Breast epithelium (tissue), 3 donors: ENCODE data around the gene GEMIN8.

Experiments
- CTCF ChIP-seq, 3 donors: fragments of 450-650 bp; IDR thresholded peaks; one replicate each; pipeline ENCODE4 v1.5.1; 2016 to 2017; ENCODE audit warnings: antibody characterized with exemption in 3 of 3, mild to moderate bottlenecking in 3 of 3, moderate library complexity in 3 of 3
- POLR2A ChIP-seq: fragments of 450-650 bp; IDR thresholded peaks from one replicate; pipeline ENCODE4 v1.6.1; 2016; ENCODE audit warnings: antibody characterized with exemption, mild to moderate bottlenecking, moderate library complexity
- POLR2AphosphoS5 ChIP-seq, 3 donors: sonication (generic); formaldehyde crosslinking; IDR thresholded peaks; one replicate each; pipeline ENCODE4 v1.6.1; 2017; ENCODE audit warnings: antibody characterized with exemption in 3 of 3

DNA sequence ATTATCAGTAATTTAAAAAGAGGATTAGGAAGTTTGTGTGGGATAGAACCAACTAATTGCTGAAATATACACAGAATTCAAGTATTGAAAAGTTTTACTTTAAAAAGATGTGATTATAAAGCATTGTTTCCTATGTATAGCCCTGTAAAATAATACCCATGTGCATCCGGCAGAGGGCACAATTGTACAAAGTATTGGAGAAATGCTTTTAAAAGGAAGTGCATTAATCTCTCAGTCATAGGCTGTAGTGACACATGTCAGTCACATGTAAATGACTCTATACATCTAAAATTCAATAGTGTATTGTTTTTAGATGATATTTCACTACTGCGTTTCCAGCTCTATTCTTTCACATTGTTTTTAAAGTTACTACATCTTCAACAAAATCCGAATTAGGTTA lies 9.7 kb upstream of the GEMIN8 start:
- TF ChIP-seq CTCF (IDR thresholded peaks at IDR 0.05): peak; percentile 30 to 72 (median 49)
- TF ChIP-seq POLR2A: no peak
- no peak for TF ChIP-seq POLR2AphosphoS5 (IDR thresholded peaks at IDR 0.05)
